ENCODE measurements around the gene BICD2.

Gene BICD2

GRCh38 chr9:92666236-92666635, 98.4 kb downstream of the BICD2 start:
- in situ Hi-C loops (cut with HindIII; ENCODE audit: low pct_ligation_motif_present, low sequenced_read_pairs): no loop called here
- Histone ChIP-seq H3K27me3 (replicated peaks) (no peaks in the 10 kb centered on the region), H3K4me3 (ENCODE audit: low read depth, low read length) (no peak overlapping the region), H3K36me3 (replicated peaks) (peaks cover 10% of the 10 kb centered on the region), H3K27ac (no peak overlapping the region)
- DNase-seq: no peak
- TF ChIP-seq CTCF (IDR thresholded peaks at IDR 0.05; ENCODE audit: low read depth, low read length, missing control alignments): no peak

GRCh38 chr9:92665836-92666235, 98.8 kb downstream of the BICD2 start:
- Histone ChIP-seq H3K27me3 (replicated peaks) (no peaks in the 10 kb centered on the region), H3K4me3 (ENCODE audit: low read depth, low read length) (no peak overlapping the region), H3K36me3 (replicated peaks) (peaks cover 10% of the 10 kb centered on the region), H3K27ac (no peak overlapping the region)
- no peak for DNase-seq
- in situ Hi-C loops (cut with HindIII; ENCODE audit: low pct_ligation_motif_present, low sequenced_read_pairs): no loop called here
- TF ChIP-seq CTCF (IDR thresholded peaks at IDR 0.05; ENCODE audit: low read depth, low read length, missing control alignments): no peak

- Histone ChIP-seq H3K36me3 (replicated peaks) (peaks cover 10% of the 10 kb centered on the region), H3K27ac (peak overlapping the region; percentile 53), H3K27me3 (replicated peaks) (no peaks in the 10 kb centered on the region), H3K4me3 (ENCODE audit: low read depth, low read length) (no peak overlapping the region)
- no peak for TF ChIP-seq CTCF (IDR thresholded peaks at IDR 0.05; ENCODE audit: low read depth, low read length, missing control alignments)
- peak; percentile 27 for DNase-seq
- in situ Hi-C loops (cut with HindIII; ENCODE audit: low pct_ligation_motif_present, low sequenced_read_pairs): no loop called here
These were observed 100.1 kb downstream of the BICD2 start for GRCh38 chr9:92664394-92665152.

- Histone ChIP-seq H3K27me3 (replicated peaks) (no peaks in the 10 kb centered on the region), H3K4me3 (ENCODE audit: low read depth, low read length) (no peak overlapping the region), H3K36me3 (replicated peaks) (peaks cover 10% of the 10 kb centered on the region), H3K27ac (peak overlapping the region; percentile 23)
- TF ChIP-seq CTCF (IDR thresholded peaks at IDR 0.05; ENCODE audit: low read depth, low read length, missing control alignments): no peak
- in situ Hi-C loops (cut with HindIII; ENCODE audit: low pct_ligation_motif_present, low sequenced_read_pairs): no loop called here
- DNase-seq: peak; percentile 22
These were observed 100.7 kb downstream of the BICD2 start for GRCh38 chr9:92663951-92664350.

- in situ Hi-C loops (cut with HindIII; ENCODE audit: low pct_ligation_motif_present, low sequenced_read_pairs): no loop called here
- Histone ChIP-seq H3K36me3 (replicated peaks) (peaks cover 13% of the 10 kb centered on the region), H3K4me3 (ENCODE audit: low read depth, low read length) (no peak overlapping the region), H3K27me3 (replicated peaks) (no peaks in the 10 kb centered on the region), H3K27ac (no peak overlapping the region)
- no peak for DNase-seq
- TF ChIP-seq CTCF (IDR thresholded peaks at IDR 0.05; ENCODE audit: low read depth, low read length, missing control alignments): no peak
These were observed 101.5 kb downstream of the BICD2 start for GRCh38 chr9:92663126-92663525.

GRCh38 chr9:92661743-92662142, 102.9 kb downstream of the BICD2 start:
- Histone ChIP-seq H3K4me3 (ENCODE audit: low read depth, low read length) (no peak overlapping the region), H3K36me3 (replicated peaks) (peaks cover 13% of the 10 kb centered on the region), H3K27me3 (replicated peaks) (no peaks in the 10 kb centered on the region), H3K27ac (no peak overlapping the region)
- no peak for DNase-seq
- TF ChIP-seq CTCF (IDR thresholded peaks at IDR 0.05; ENCODE audit: low read depth, low read length, missing control alignments): no peak
- in situ Hi-C loops (cut with HindIII; ENCODE audit: low pct_ligation_motif_present, low sequenced_read_pairs): no loop called here

Measured in brain microvascular endothelial cell (primary cell).